K562 (cell line): ENCODE data around the gene ABCG5. TPM values are rescaled to one million over a fixed set of nuclear protein-coding genes. Genes with fewer than 3 reads are reported as not detected.

Experiments
- ATAC-seq: fragments of 200-7000 bp; cut with Tn5 transposase; 3 replicates; pipeline ENCODE4 v1.9.1; 2020; ENCODE audit warnings: moderate library complexity
- BruUV-seq: library from RNA; stranded (reverse); fragments of 400-500 nt; replicated peaks from 2 replicates; lab custom pipeline; 2021; lab: Mats Ljungman, UMichigan
- CTCF ChIA-PET: fragments of 300-600 bp; formaldehyde crosslinking; extraction: SDS; loops from one replicate; lab custom pipeline; 2021; ENCODE audit warnings: low intra/inter-chr PET ratio; lab: Yijun Ruan, JAX
- POLR2A ChIA-PET: fragments of 300-600, 350-650 bp; sonication (Branson Sonifier 250); formaldehyde crosslinking; extraction: SDS; loops from one replicate; lab custom pipeline; 2021; ENCODE audit warnings: antibody characterized with exemption, inconsistent platforms; lab: Yijun Ruan, JAX
- DNase-seq, 4 experiments: peaks; one replicate each; pipeline versions ENCODE4 v3.0.0 to v3.0.0-alpha.2; 2011 to 2018; ENCODE audit warnings: low spot score in 3 of 4, mixed read lengths in 3 of 4; ENCODE audit errors: extremely low read depth in 1 of 4
- FAIRE-seq: peaks from 2 replicates; lab custom pipeline; 2011; peaks lifted over from hg19 to GRCh38; lab: Jason Lieb, UNC
- H2AFZ ChIP-seq: 2 replicates; pipeline ENCODE4 v1.6.0; 2011; ENCODE audit warnings: low read depth, low read length, control low read depth, inconsistent platforms
- H3K27ac ChIP-seq: fragments of 200-600 bp; 3 replicates; pipeline ENCODE4 v1.8.0; 2011; ENCODE audit warnings: low read depth, mild to moderate bottlenecking, control low read depth, inconsistent platforms, low read length, moderate library complexity, mixed read lengths; ENCODE audit errors: extremely low read depth
- H3K27me3 ChIP-seq, 2 experiments: fragments of 300-600 bp in 1 of 2; 2 replicates in 1 of 2; 3 replicates in 1 of 2; pipeline versions ENCODE4 v1.6.0 to v1.8.0; 2011; ENCODE audit warnings: inconsistent platforms in 2 of 2, low read length in 2 of 2, mild to moderate bottlenecking in 1 of 2, mixed read lengths in 1 of 2, moderate library complexity in 1 of 2; ENCODE audit not compliant: control insufficient read depth in 2 of 2, insufficient read depth in 2 of 2
- H3K36me3 ChIP-seq: fragments of 300-600 bp; 3 replicates; pipeline ENCODE4 v1.8.0; 2011; ENCODE audit warnings: mild to moderate bottlenecking, low read length, inconsistent platforms; ENCODE audit not compliant: control insufficient read depth, insufficient read depth
- H3K4me1 ChIP-seq, 2 experiments: fragments of 200-600 bp in 1 of 2; replicated peaks in 1 of 2; 2 replicates in 1 of 2; 3 replicates in 1 of 2; pipeline versions ENCODE4 v1.5.1 to v1.8.0; 2011; ENCODE audit warnings: inconsistent platforms in 2 of 2, low read length in 2 of 2, mild to moderate bottlenecking in 1 of 2, mixed read lengths in 1 of 2, moderate library complexity in 1 of 2; ENCODE audit not compliant: control insufficient read depth in 2 of 2, insufficient read depth in 2 of 2
- H3K4me2 ChIP-seq: 2 replicates; pipeline ENCODE4 v1.6.1; 2011; ENCODE audit warnings: low read length, control low read depth, inconsistent platforms, mixed read lengths; ENCODE audit not compliant: insufficient read depth
- H3K4me3 ChIP-seq: fragments of 200-600 bp; sonication (generic), shearing (Covaris generic); 2 replicates; pipeline ENCODE4 v1.5.1; 2016; ENCODE audit warnings: control low read depth, inconsistent platforms
- H3K79me2 ChIP-seq: fragments of 200-600 bp; 3 replicates; pipeline ENCODE4 v1.8.0; 2011; ENCODE audit warnings: low read length, inconsistent platforms; ENCODE audit not compliant: control insufficient read depth, insufficient read depth
- H3K9ac ChIP-seq, 2 experiments: 2 replicates each; pipeline versions ENCODE4 v1.6.0 to v1.6.1; 2011; ENCODE audit warnings: low read depth in 2 of 2, low read length in 2 of 2, control low read depth in 1 of 2, inconsistent platforms in 1 of 2, mild to moderate bottlenecking in 1 of 2, mixed read lengths in 1 of 2; ENCODE audit not compliant: insufficient read depth in 1 of 2
- H3K9me1 ChIP-seq: one replicate; pipeline ENCODE4 v1.6.0; 2011; ENCODE audit warnings: inconsistent platforms, mild to moderate bottlenecking, low read length, moderate library complexity; ENCODE audit not compliant: control insufficient read depth, insufficient read depth
- H3K9me3 ChIP-seq: replicated peaks from 2 replicates; pipeline ENCODE4 v1.5.1; 2011; ENCODE audit warnings: low read depth, low read length, inconsistent platforms; ENCODE audit not compliant: control insufficient read depth, insufficient read depth
- H4K20me1 ChIP-seq: replicated peaks from 2 replicates; pipeline ENCODE4 v1.6.1; 2011; ENCODE audit warnings: low read length, inconsistent platforms, mixed read lengths; ENCODE audit not compliant: control insufficient read depth, insufficient read depth
- BCL6 ChIP-seq: fragments of 250-450 bp; sonication (Bioruptor Pico); IDR thresholded peaks from 2 replicates; pipeline ENCODE4 v1.4.0; 2020
- ETS2 ChIP-seq: IDR thresholded peaks from 2 replicates; pipeline ENCODE4 v1.6.1; 2016; ENCODE audit warnings: borderline replicate concordance, missing genetic modification characterization, mild to moderate bottlenecking, moderate library complexity, missing compliant biosample characterization; ENCODE audit not compliant: poor library complexity, severe bottlenecking
- HCFC1 ChIP-seq: IDR thresholded peaks from 2 replicates; pipeline ENCODE4 v1.6.1; 2012; ENCODE audit warnings: low read depth, low read length, improper control_type of control experiment
- NFXL1 ChIP-seq: fragments of 450-650 bp; formaldehyde crosslinking; IDR thresholded peaks from 2 replicates; pipeline ENCODE4 v1.4.0; 2021; ENCODE audit warnings: mild to moderate bottlenecking
- U2AF2 ChIP-seq: fragments of 200-400 bp; formaldehyde crosslinking; optimal IDR thresholded peaks from 2 replicates; pipeline ENCODE3; 2017; ENCODE audit warnings: low read depth, mild to moderate bottlenecking, low read length
- XRCC4 ChIP-seq: IDR thresholded peaks from one replicate; pipeline ENCODE4 v1.6.1; 2011; ENCODE audit not compliant: insufficient read depth, insufficient read length; ENCODE audit errors: extremely low read depth
- ZBTB49 ChIP-seq: sonication (generic); formaldehyde crosslinking; IDR thresholded peaks from 2 replicates; pipeline ENCODE4 v1.8.0; 2022; ENCODE audit warnings: missing genetic modification reagents, mild to moderate bottlenecking, borderline replicate concordance
- ZBTB8A ChIP-seq: fragments of 450-650 bp; IDR thresholded peaks from 2 replicates; pipeline ENCODE4 v1.6.1; 2018; ENCODE audit warnings: mild to moderate bottlenecking, moderate library complexity; ENCODE audit not compliant: partially characterized antibody
- ZNF133 ChIP-seq: fragments of 250-450 bp; sonication (Bioruptor Pico); IDR thresholded peaks from 2 replicates; pipeline ENCODE4 v1.4.0; 2020; ENCODE audit warnings: mild to moderate bottlenecking
- ZNF77 ChIP-seq: fragments of 250-450 bp; sonication (Bioruptor Pico); IDR thresholded peaks from 2 replicates; pipeline ENCODE4 v1.5.0; 2020
- WGBS: fragments of 100-300 bp; shearing (Covaris generic); methylation state at CpG from one replicate; pipeline ENCODE4 v1.1.6; 2016; ENCODE audit warnings: low coverage, mixed read lengths; ENCODE audit not compliant: insufficient coverage; ENCODE audit errors: missing lambda C conversion rate; 5-methylcytosine and 5-hydroxymethylcytosine counted together
- in situ Hi-C: fragments of 300-500 bp; cut with MboI; formaldehyde crosslinking; loops from 4 replicates; pipeline ENCODE4 v1.15.0; 2018; ENCODE audit warnings: inconsistent platforms, mixed read lengths
- intact Hi-C: fragments of 100-400 bp; cut with micrococcal nuclease; formaldehyde crosslinking; loops from 2 replicates; pipeline ENCODE4 v1.14.2; 2022
- polyA plus RNA-seq, 8 experiments: library from polyadenylated mRNA; depleted of rRNA in 4 of 8; stranded (reverse) in 5 of 8; unstranded in 3 of 8; fragments of >200 nt; fragmentation: Nextera tagmentation in 2 of 8; fragmentation: Illumina TruSeq in 1 of 8; extraction: Ambion mirVana in 2 of 8; extraction: Trizol in 1 of 8; gene quantifications; 2 replicates each; pipeline versions ENCODE4 v1.2.1 to v1.2.3, GENCODE V29; 2011 to 2014; ENCODE audit warnings: inconsistent platforms in 1 of 8, missing spikeins in 1 of 8
- total RNA-seq, 7 experiments: library from RNA; depleted of rRNA in 6 of 7; stranded (reverse); fragments of >200 nt in 6 of 7; fragmentation: Illumina TruSeq in 2 of 7; extraction: Trizol in 2 of 7; gene quantifications; 2 replicates each; pipeline versions ENCODE4 v1.2.1 to v1.2.3, GENCODE V29; 2011 to 2021; ENCODE audit warnings: low replicate concordance in 1 of 7
- TF ChIP-seq, protein P1 (sequence below), 3 experiments: fragments of 200-800 bp in 1 of 3; sonication (Bioruptor generic) in 1 of 3; sonication (generic) in 1 of 3; formaldehyde crosslinking in 1 of 3; IDR thresholded peaks; 2 replicates each; pipeline versions ENCODE4 v1.6.1 to v1.8.0; 2016 to 2022; ENCODE audit warnings: mild to moderate bottlenecking in 2 of 3, missing compliant biosample characterization in 2 of 3, missing genetic modification characterization in 2 of 3, missing genetic modification reagents in 1 of 3
- TF ChIP-seq, protein P2 (sequence below): fragments of 250-450 bp; sonication (Bioruptor Pico); IDR thresholded peaks from 2 replicates; pipeline ENCODE4 v1.4.0; 2020; ENCODE audit warnings: mild to moderate bottlenecking, moderate library complexity

The ABCG5 gene
- total and polyA plus RNA-seq, 9 of the 15 experiments (the other 6 are each of a cell fraction or from before 2014, with no cell fraction given) = 0.01 TPM; not detected in 7

DNA sequence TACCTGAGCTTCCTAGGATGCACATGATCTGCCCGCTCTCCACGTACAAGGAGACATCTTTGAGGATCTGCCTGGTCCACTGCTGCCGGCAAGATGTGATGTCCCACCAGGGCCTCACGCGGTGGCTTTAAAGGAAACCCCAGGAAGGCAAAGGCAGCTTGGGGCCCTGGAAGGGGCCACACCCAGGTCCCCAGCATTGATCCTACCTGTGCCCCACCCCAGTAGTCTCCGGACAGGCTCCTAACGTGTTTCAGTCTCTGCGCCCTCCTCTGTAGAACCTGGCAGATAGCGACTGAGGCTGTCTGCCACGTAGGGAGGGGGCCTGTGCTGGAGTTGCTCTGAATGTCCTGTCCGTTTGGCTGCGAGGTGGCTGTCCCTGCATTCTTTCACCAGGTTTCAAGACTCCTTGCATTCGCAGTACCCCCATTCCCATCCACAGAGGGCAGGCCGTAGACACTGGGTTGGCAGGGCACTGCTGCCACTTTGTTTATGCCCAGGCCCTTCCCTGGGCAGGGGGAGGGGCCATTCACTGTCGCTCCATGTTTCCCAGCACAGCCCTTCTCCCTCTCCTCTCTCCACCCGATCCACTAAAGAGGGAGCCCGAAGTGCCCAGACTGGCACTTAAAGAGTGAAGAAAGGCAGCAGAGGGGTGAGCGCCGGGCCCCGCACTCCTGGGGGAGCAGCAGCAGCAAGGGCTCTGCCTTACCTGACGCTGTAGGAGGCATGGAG is 644 bp downstream of the ABCG5 start:
- WGBS = 25% methylated on average over 19 of the region's 21 CpGs
- no peak for ATAC-seq
- TF ChIP-seq ZNF77 (no peak), ZBTB49 (CRISPR knock-in tag) (no peak), BCL6 (CRISPR knock-in tag) (no peak), U2AF2 (no peak), ZNF133 (CRISPR knock-in tag) (no peak), ZBTB8A (no peak), XRCC4 (no peak), HCFC1 (no peak), ETS2 (tag) (no peak), NFXL1 (CRISPR knock-in tag) (no peak)
- TF ChIP-seq, protein P1, sequence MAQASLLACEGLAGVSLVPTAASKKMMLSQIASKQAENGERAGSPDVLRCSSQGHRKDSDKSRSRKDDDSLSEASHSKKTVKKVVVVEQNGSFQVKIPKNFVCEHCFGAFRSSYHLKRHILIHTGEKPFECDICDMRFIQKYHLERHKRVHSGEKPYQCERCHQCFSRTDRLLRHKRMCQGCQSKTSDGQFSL (CRISPR knock-in tag; IDR thresholded peaks at IDR 0.05) = no peak
- TF ChIP-seq, protein P1 (tag; IDR thresholded peaks at IDR 0.05) = no peak
- TF ChIP-seq, protein P2, sequence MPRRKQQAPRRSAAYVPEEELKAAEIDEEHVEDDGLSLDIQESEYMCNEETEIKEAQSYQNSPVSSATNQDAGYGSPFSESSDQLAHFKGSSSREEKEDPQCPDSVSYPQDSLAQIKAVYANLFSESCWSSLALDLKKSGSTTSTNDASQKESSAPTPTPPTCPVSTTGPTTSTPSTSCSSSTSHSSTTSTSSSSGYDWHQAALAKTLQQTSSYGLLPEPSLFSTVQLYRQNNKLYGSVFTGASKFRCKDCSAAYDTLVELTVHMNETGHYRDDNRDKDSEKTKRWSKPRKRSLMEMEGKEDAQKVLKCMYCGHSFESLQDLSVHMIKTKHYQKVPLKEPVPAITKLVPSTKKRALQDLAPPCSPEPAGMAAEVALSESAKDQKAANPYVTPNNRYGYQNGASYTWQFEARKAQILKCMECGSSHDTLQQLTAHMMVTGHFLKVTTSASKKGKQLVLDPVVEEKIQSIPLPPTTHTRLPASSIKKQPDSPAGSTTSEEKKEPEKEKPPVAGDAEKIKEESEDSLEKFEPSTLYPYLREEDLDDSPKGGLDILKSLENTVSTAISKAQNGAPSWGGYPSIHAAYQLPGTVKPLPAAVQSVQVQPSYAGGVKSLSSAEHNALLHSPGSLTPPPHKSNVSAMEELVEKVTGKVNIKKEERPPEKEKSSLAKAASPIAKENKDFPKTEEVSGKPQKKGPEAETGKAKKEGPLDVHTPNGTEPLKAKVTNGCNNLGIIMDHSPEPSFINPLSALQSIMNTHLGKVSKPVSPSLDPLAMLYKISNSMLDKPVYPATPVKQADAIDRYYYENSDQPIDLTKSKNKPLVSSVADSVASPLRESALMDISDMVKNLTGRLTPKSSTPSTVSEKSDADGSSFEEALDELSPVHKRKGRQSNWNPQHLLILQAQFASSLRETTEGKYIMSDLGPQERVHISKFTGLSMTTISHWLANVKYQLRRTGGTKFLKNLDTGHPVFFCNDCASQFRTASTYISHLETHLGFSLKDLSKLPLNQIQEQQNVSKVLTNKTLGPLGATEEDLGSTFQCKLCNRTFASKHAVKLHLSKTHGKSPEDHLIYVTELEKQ (CRISPR knock-in tag) = no peak

More for the DNA sequence above, 644 bp downstream of the ABCG5 start:
- Histone ChIP-seq H3K27ac (no peak overlapping the region), H3K9ac (no peak overlapping the region), H3K36me3 (no peaks in the 10 kb centered on the region), H4K20me1 (no peaks in the 10 kb centered on the region), H3K79me2 (no peaks in the 10 kb centered on the region), H3K4me1 (peaks cover 2 to 10% of the 10 kb centered on the region in 2 experiments; a peak in 3 of 5 replicates), H3K27me3 (peaks cover 33 to 50% of the 10 kb centered on the region in 2 experiments), H3K4me3 (no peak overlapping the region), H3K9me3 (no peaks in the 10 kb centered on the region), H3K9me1 (no peaks in the 10 kb centered on the region), H3K4me2 (no peak overlapping the region), H2AFZ (no peak overlapping the region)
- CTCF ChIA-PET = no interaction called here
- intact Hi-C loops = no loop called here
- no TSS peak for BruUV-seq
- in situ Hi-C loops = no loop called here
- no peak for DNase-seq
- FAIRE-seq = no peak
- POLR2A ChIA-PET = interaction anchor here (0.6 to 1.6 kb wide), 2 partner anchors 8 to 1027 kb away, joined by 3 to 5 read pairs; no protein-coding TSS in a partner anchor
